Neuronal stem cell (in vitro differentiated cells): ENCODE results near the gene TRIOBP.
A peak's percentile ranks its signal among the peaks of the same experiment; 100 is the strongest.

ENCODE experiments used
- DNase-seq: peaks from one replicate; pipeline ENCODE4 v3.0.0-alpha.2; 2013; ENCODE audit warnings: low spot score
- H2AFZ ChIP-seq: one replicate; pipeline ENCODE4 v1.6.1; 2013; ENCODE audit warnings: mild to moderate bottlenecking, low read length, inconsistent platforms
- H2AK5ac ChIP-seq: 2 replicates; pipeline ENCODE4 v1.6.1; 2013; ENCODE audit warnings: low read depth, mild to moderate bottlenecking, inconsistent platforms, low read length, moderate library complexity, mixed read lengths
- H2BK120ac ChIP-seq: 2 replicates; pipeline ENCODE4 v1.6.1; 2013; ENCODE audit warnings: low read depth, mild to moderate bottlenecking, inconsistent platforms, low read length, moderate library complexity, mixed read lengths
- H2BK12ac ChIP-seq: one replicate; pipeline ENCODE4 v1.6.1; 2013; ENCODE audit warnings: low read length, inconsistent platforms
- H2BK15ac ChIP-seq: 2 replicates; pipeline ENCODE4 v1.6.1; 2013; ENCODE audit warnings: mild to moderate bottlenecking, low read length, inconsistent platforms, mixed read lengths
- H2BK5ac ChIP-seq: one replicate; pipeline ENCODE4 v1.6.1; 2013; ENCODE audit warnings: inconsistent platforms, mild to moderate bottlenecking, low read length, moderate library complexity
- H3K14ac ChIP-seq: one replicate; pipeline ENCODE4 v1.6.1; 2013; ENCODE audit warnings: low read length, inconsistent platforms
- H3K18ac ChIP-seq: 2 replicates; pipeline ENCODE4 v1.6.1; 2013; ENCODE audit warnings: low read length, inconsistent platforms
- H3K23ac ChIP-seq: 2 replicates; pipeline ENCODE4 v1.6.1; 2013; ENCODE audit warnings: low read depth, mild to moderate bottlenecking, mixed read lengths, low read length, inconsistent platforms; ENCODE audit not compliant: poor library complexity
- H3K27ac ChIP-seq: replicated peaks from 3 replicates; pipeline ENCODE4 v1.5.1; 2013; ENCODE audit warnings: low read length, inconsistent platforms
- H3K27me3 ChIP-seq, 3 experiments: 2 replicates each; pipeline ENCODE4 v1.6.1; 2013; ENCODE audit warnings: low read length in 3 of 3, mild to moderate bottlenecking in 2 of 3, inconsistent platforms in 1 of 3, low read depth in 1 of 3, mixed read lengths in 1 of 3, moderate library complexity in 1 of 3; ENCODE audit not compliant: control insufficient read depth in 3 of 3, insufficient read depth in 3 of 3
- H3K36me3 ChIP-seq, 2 donors: replicated peaks in 1 of 2; 2 replicates each; pipeline ENCODE4 v1.6.1; 2013; ENCODE audit warnings: low read length in 2 of 2; ENCODE audit not compliant: control insufficient read depth in 2 of 2, insufficient read depth in 2 of 2
- H3K4ac ChIP-seq: 2 replicates; pipeline ENCODE4 v1.6.1; 2013; ENCODE audit warnings: inconsistent platforms, mild to moderate bottlenecking, low read length, moderate library complexity
- H3K4me1 ChIP-seq, 2 donors: 1 replicate in 1 of 2; 2 replicates in 1 of 2; pipeline ENCODE4 v1.6.1; 2013; ENCODE audit warnings: low read length in 2 of 2, low read depth in 1 of 2; ENCODE audit not compliant: control insufficient read depth in 2 of 2, insufficient read depth in 1 of 2
- H3K4me2 ChIP-seq: one replicate; pipeline ENCODE4 v1.6.1; 2013; ENCODE audit warnings: mild to moderate bottlenecking, low read length, inconsistent platforms; ENCODE audit not compliant: insufficient read depth, poor library complexity, severe bottlenecking
- H3K4me3 ChIP-seq, 2 donors: 2 replicates each; pipeline ENCODE4 v1.5.1; 2013; ENCODE audit warnings: low read length in 2 of 2, mild to moderate bottlenecking in 2 of 2, inconsistent platforms in 1 of 2, moderate library complexity in 1 of 2
- H3K79me1 ChIP-seq: one replicate; pipeline ENCODE4 v1.6.1; 2013; ENCODE audit warnings: low read depth, mild to moderate bottlenecking, inconsistent platforms, low read length, moderate library complexity
- H3K9ac ChIP-seq: one replicate; pipeline ENCODE4 v1.6.1; 2013; ENCODE audit warnings: mild to moderate bottlenecking, low read depth, low read length, inconsistent platforms; ENCODE audit not compliant: poor library complexity
- H3K9me3 ChIP-seq, 2 donors: replicated peaks in 1 of 2; 2 replicates each; pipeline versions ENCODE3 to v1.6.1; 2013; ENCODE audit warnings: low read length in 2 of 2, mild to moderate bottlenecking in 2 of 2, inconsistent platforms in 1 of 2, low read depth in 1 of 2, mixed read lengths in 1 of 2, moderate library complexity in 1 of 2; ENCODE audit not compliant: control insufficient read depth in 2 of 2, insufficient read depth in 1 of 2
- H4K8ac ChIP-seq: one replicate; pipeline ENCODE4 v1.6.1; 2013; ENCODE audit warnings: low read depth, mild to moderate bottlenecking, inconsistent platforms, low read length, moderate library complexity
- H4K91ac ChIP-seq: one replicate; pipeline ENCODE4 v1.6.1; 2013; ENCODE audit warnings: low read length, low read depth, mild to moderate bottlenecking, inconsistent platforms; ENCODE audit not compliant: poor library complexity
- WGBS, 2 donors: extraction: QIAGEN DNeasy Blood & Tissue Kit; methylation state at CpG; one replicate each; pipeline ENCODE4 v1.1.7; 2013; ENCODE audit warnings: missing lambda C conversion rate in 2 of 2, mixed read lengths in 1 of 2; ENCODE audit not compliant: insufficient read length in 2 of 2, insufficient replicate concordance in 1 of 2; ENCODE audit errors: extremely low coverage in 2 of 2; 5-methylcytosine and 5-hydroxymethylcytosine counted together

Gene TRIOBP

DNA sequence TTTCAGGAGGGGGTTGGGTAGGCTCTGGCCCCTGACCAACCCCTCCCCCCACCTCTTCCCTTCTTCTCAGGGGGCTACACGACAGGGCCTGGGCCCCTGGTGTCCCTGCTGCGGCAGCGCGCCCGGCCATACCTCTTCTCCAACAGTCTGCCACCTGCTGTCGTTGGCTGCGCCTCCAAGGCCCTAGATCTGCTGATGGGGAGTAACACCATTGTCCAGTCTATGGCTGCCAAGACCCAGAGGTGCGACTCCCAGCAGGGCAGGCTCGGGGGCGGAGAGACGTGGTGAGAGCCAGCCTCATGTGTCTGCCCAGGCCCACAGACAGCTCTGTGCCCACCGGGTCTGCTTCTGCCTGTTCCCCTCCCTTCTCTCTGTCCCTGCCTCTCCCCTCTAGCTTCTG lies 118.7 kb downstream of the TRIOBP start:
- H4K91ac ChIP-seq = no peak overlapping the region
- H3K4ac ChIP-seq = no peak overlapping the region
- H2BK12ac ChIP-seq = no peak overlapping the region
- H3K27ac ChIP-seq = no peak overlapping the region
- no peak overlapping the region for H2BK15ac ChIP-seq
- peak overlapping the region; percentile 53 for H2BK5ac ChIP-seq
- H3K18ac ChIP-seq = no peak overlapping the region
- H3K9me3 ChIP-seq = peaks cover 0 to 2% of the 10 kb centered on the region in 2 donors
- no peak overlapping the region for H3K23ac ChIP-seq
- no peak overlapping the region for H3K14ac ChIP-seq
- H3K79me1 ChIP-seq = no peaks in the 10 kb centered on the region
- H3K4me1 ChIP-seq = peaks cover 3 to 11% of the 10 kb centered on the region in 2 donors
- H3K36me3 ChIP-seq = peaks cover 16 to 33% of the 10 kb centered on the region in 2 donors
- H3K4me3 ChIP-seq = no peak overlapping the region
- H2BK120ac ChIP-seq = no peak overlapping the region
- H2AK5ac ChIP-seq = no peak overlapping the region
- peaks cover 0 to 24% (median 8%) of the 10 kb centered on the region in 3 experiments for H3K27me3 ChIP-seq
- no peak overlapping the region for H3K9ac ChIP-seq
- no peak overlapping the region for H4K8ac ChIP-seq
- no CpG with 5 or more reads among the region's 12 CpGs for WGBS, 2 donors
- H2AFZ ChIP-seq = no peak overlapping the region
- DNase-seq = no peak
- H3K4me2 ChIP-seq = no peak overlapping the region

DNA sequence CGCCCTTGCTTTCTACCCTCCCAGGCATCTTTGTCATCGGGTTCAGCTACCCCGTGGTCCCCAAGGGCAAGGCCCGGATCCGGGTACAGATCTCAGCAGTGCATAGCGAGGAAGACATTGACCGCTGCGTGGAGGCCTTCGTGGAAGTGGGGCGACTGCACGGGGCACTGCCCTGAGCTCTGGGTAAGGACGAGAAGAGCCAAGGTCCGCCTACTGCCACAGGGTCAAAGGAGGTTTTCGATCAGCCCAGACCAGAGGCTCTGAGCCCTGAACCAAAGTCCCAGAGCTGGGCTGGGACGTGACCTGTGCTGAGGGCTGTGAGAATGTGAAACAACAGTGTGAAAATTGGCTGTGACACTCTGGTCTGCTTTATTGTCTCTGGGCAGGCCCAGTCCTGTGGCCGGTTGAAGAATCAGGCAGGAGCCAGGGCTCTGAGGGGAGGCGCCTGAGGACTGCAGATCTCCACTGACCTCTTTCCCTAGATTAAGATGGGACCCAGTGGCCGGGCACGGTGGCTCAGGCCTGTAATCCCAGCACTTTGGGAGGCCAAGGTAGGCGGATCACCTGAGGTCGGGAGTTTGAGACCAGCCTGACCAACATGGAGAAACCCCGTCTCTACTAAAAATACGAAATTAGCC lies 119.8 kb downstream of the TRIOBP start:
- Histone ChIP-seq H3K27ac (no peak overlapping the region), H3K9ac (no peak overlapping the region), H2BK15ac (no peak overlapping the region), H3K36me3 (peaks cover 16 to 33% of the 10 kb centered on the region in 2 donors), H3K79me1 (no peaks in the 10 kb centered on the region), H3K23ac (no peak overlapping the region), H3K4me2 (no peak overlapping the region), H2BK5ac (peak overlapping the region; percentile 22), H2AFZ (no peak overlapping the region), H3K4me1 (peaks cover 3 to 11% of the 10 kb centered on the region in 2 donors), H3K4me3 (no peak overlapping the region), H3K4ac (no peak overlapping the region), H3K27me3 (peaks cover 0 to 24% (median 8%) of the 10 kb centered on the region in 3 experiments), H4K8ac (no peak overlapping the region), H4K91ac (no peak overlapping the region), H3K14ac (no peak overlapping the region), H2BK120ac (no peak overlapping the region), H2AK5ac (no peak overlapping the region), H3K18ac (no peak overlapping the region), H2BK12ac (no peak overlapping the region), H3K9me3 (peaks cover 0 to 2% of the 10 kb centered on the region in 2 donors)
- WGBS, 2 donors = no CpG with 5 or more reads among the region's 23 CpGs
- DNase-seq = no peak

DNA sequence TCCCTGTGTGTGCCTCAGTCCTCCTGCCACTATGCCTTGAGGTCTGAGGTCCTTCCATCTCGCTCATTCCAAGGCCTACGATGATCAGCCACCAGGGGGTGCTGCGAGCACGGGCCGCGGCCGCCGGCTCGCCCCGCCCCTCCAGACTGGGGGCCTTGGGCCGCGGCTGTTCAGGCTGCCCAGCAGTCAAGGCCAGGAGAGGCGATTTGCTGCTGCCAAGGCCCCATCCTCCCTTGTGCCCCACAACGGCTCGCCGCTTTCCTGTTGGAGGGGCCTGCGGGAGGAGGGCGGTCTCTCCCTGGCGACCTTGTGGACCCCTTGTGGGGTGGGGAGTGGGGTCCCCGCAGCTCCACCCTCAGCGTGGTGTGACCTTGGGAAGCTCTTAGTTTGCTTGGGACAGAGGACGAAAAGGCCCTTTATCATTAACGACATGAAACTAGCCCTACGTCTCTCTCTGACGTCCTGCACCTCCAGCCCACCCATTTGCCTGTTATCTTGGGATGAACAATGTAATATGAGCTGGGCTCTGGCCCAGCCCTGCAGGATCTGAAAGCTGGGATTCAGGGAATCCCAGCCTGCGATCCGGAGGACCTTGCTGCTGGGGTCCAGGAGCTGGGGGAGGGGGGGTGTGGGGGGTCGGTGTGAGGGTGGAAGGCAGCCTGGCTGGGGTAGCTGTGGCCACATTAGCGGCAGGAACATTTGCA lies 121.0 kb downstream of the TRIOBP start:
- Histone ChIP-seq H3K79me1 (no peaks in the 10 kb centered on the region), H3K27me3 (peaks cover 0 to 27% (median 8%) of the 10 kb centered on the region in 3 experiments), H3K9ac (peak overlapping the region; percentile 89), H4K8ac (no peak overlapping the region), H2BK5ac (peak overlapping the region; percentile 88), H2AFZ (peak overlapping the region; percentile 93), H2AK5ac (no peak overlapping the region), H3K9me3 (peaks cover 0 to 2% of the 10 kb centered on the region in 2 donors), H3K23ac (peak overlapping the region; percentile 87), H3K4me3 (peak overlapping the region; percentile 44 to 68), H2BK15ac (no peak overlapping the region), H2BK12ac (no peak overlapping the region), H3K4me2 (peak overlapping the region; percentile 90), H2BK120ac (no peak overlapping the region), H3K18ac (peak overlapping the region; percentile 84), H3K4ac (no peak overlapping the region), H3K27ac (no peak overlapping the region), H4K91ac (no peak overlapping the region), H3K14ac (peak overlapping the region; percentile 22), H3K4me1 (peaks cover 14 to 17% of the 10 kb centered on the region in 2 donors), H3K36me3 (peaks cover 16 to 31% of the 10 kb centered on the region in 2 donors)
- peak; percentile 78 for DNase-seq
- no CpG with 5 or more reads among the region's 29 CpGs for WGBS, 2 donors
